ENCODE measurements around the gene PGAP2.
A peak's percentile ranks its signal among the peaks of the same experiment; 100 is the strongest.

Gene PGAP2

DNA sequence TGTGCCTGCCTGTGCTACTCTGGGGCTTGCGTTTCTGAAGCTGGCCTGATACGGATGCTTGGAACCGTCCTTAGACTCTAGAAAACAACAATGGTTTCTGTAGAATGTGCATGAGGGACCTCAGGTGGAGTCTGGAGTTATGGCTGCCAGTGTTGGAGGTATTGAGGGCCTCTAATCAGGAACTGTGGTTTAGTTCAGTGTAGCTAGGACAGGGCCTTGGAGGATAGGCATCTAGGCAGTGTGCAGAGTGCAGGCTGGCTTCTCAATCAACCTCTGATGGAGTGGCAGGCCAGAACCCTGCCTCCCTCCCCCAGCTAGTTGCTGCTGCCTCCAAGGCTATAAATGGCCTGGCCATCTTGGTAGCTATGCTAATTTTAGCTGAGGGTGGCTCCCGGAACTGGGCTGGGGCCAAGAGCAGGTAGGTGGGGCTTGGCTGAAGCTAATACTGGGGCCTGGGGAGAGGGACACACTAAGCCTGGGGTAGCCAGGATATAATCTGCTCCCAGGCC, 51.1 kb downstream of the PGAP2 start:
- DNase-seq = peak; percentile 76

DNA sequence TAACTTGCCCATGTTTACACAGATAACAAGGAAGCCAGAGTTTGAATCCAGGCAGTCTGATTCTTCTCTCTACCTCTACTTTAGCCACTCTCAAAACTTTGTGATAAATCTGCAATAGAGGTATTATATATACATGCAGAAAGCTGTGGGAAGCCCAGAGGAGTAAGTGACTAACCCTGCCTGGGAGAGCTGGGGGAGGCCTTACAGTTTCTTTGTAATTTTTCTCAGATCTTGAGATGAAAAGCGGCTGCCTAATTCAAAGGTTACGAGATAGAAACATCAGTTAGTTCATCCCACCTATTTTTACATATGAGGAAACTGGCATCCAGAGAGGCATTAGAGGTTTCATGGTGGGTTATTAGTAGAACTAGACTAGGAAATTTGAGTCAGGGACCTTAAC, 52.0 kb downstream of the PGAP2 start:
- no peak for DNase-seq

DNA sequence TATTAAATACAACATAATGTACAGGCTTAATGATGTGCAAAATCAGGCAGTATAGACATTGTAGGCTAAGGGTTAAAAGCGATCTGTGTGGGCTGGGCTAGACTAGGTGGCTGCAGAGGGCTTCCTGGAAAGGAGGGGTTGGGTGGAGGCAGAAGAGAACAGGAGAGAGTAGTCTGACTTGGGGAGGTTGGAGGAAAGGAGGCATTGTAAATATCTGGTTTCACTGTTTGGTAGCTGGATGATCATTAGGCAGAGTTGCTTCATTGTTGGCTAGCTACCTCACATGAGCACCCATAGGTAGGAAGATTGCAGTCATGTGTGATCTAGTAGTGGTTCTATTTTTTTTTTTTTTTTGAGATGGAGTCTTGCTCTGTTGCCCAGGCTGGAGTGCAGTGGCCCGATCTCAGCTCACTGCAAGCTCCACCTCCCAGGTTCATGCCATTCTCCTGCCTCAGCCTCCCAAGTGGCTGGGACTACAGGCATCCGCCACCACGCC, 52.6 kb downstream of the PGAP2 start:
- DNase-seq = peak; percentile 72

DNA sequence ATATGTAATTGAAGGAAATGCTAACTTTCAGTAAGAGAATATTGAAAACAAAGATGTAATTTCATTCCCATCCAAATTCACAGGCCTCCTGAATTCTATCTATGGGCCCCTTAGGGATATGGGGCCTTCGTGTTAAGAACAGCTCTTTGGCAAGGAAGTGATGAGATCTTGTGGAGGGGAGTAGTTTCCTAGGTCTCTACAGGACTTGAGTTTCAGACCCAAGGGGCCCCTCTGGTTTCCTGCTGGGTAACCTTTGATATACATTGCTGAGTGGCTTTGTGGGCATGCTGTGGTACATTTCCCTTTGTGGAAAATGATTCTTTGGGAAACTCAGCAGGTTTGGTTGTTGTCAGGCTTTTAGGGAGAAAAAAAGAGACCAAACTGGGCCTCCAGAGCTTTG, 53.3 kb downstream of the PGAP2 start:
- peak; percentile 81 for DNase-seq

DNA sequence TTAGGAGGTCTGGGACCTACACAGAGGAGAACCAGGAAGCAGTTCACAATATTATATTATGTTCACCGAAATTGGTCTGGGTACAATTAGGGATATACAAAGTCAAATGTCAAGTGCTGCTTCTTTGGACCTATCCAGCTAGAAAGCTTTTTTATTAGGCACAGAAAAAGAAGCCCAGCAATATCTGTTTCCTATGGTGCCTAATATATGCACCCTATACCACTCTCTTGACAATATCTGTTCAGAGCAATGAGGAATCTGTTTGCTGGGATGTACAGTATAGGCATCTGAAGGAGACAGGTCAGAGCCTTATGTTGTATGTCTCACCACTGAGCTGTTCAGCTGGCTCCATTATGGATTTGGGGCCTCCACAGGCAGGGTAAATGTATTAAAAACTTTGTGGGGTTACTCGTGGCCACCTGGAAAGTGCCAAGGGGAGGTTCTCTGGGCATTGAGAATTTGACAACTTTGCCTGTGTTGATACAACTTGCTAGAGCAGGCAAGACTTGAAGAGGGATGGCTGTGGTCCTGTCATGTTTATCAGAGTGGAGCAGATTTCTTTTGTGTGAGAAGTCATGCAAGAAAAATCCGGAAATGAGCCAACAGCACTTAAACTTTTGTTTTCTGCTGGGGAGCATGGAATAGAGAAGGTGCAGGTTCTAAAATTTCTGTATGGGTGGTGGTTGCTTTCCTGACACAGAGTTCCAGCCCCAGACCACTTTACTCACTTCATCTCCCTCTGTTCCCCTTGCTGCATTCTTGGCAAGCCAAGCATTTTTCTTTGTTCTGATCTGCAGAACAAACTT, 57.2 kb downstream of the PGAP2 start:
- DNase-seq = peak; percentile 93

DNA sequence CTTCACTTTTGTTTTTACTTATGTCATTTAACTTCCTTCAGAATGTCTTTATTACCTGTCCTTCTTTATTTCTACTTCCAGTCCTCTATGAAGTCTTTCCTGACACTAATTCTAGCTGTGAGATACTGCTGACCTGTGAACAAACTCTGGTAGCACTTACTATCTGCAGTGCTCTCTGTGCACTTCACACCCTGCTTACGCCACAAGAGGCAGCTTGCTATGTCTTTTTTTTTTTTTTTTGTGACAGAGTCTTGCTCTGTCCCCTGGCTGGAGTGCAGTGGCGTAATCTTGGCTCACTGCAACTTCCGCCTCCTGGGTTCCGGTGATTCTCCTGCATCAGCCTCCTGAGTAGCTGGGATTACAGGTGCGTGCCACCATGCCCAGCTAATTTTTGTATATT, 57.8 kb downstream of the PGAP2 start:
- DNase-seq = peak; percentile 86

DNA sequence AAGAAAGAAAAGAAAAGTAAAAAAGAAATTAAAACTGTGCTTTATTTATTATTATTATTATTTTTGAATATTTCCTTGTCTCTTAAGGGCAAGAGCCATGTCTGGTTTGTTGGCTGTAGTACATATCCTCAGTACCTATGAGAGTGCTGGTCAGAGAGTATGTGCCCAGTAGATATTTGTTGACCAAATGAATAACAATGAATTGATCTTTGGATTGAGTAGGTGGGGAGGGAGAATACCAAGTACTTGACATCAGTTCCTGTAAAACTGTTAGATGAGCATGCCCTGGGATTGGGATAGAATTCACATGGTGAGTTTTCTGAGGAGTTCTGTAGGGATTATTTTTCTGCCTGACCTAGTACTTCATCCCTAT, 58.5 kb downstream of the PGAP2 start:
- no peak for DNase-seq

DNA sequence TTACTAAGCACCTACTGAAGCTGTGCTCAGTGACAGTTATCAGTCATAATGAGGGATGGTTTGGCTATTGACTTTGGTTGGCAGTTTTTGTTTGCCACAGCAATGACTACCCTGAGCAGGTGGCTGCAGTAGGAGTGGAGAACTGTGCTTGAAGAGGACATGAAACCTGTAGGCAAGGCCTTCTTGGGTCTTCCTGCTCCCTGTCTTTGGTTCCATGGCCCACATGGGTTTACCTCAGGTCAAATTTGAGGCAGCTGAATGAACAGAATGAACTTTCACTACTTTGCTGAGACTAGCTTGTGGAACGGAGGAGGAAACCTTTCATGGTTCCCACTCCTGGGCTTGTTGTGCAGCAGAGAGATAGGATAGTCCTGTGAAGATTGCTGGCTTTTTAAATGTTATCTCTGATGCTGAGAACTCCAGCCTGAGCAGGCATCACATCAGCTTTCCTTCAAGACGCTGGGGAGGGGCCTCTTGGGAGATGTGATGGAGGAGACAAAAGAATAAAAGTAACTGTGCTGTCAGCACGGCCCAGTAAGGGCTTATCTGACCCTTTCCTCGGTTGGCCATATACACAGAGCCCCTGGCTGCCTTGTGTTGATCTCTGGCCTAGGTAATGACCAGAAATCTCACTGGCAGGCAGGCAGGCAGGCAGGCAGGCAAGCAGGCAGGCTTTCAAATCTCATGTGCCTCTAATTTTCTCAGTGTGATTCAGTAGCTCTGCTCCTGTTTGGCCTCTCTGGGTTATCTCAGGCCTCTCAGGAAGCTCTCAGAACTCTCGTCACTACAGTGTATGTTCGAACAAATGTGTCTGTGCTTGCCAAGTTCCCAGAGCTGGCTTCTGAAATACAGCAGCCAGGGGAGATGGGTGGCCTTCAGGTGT, 59.1 kb downstream of the PGAP2 start:
- DNase-seq = peak; percentile 82

DNA sequence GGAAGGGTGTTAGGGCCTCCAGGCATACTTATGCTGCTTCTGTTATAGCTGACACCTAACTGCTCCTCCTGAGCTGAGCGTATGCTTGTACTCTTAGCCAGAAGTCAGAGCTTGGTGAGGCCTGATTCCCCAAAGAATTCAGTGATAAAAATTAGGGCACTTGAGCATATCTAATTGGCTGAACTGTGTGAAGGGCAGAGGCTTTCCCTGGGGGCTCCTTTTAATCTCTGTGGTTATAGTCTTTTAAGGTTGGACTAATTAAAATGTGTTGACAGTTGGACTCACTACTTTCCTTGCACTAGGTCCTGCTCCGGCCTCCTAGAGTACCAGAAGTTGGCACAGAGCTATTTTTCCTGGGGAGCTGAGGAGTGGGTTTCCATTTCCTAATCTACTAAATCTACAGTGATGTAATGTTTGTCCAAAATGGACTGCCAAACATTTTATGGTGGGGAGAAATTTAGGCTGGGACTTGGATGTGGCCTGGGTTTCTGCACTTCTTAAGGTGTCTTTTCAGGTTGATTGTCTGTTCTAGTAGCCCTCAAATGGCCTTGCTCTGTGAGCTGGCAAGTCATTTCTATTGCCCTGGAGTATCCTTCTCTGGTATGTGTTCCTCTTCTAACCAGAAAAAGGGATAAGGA, 65.5 kb downstream of the PGAP2 start:
- DNase-seq = peak; percentile 46

Measured in hematopoietic multipotent progenitor cell treated with erythropoietin and hydrocortisone succinate and interleukin-3 and kit ligand, for 4 days (in vitro differentiated cells).